PFSK-1 (cell line): ENCODE measurements around the gene NPAS2.

Source experiments
- FOXP2 ChIP-seq: optimal IDR thresholded peaks from 2 replicates; pipeline ENCODE3; 2011; ENCODE audit warnings: borderline replicate concordance, control low read depth, inconsistent platforms; ENCODE audit not compliant: insufficient read depth; ENCODE audit errors: extremely low read length, extremely low read depth
- POLR2AphosphoS5 ChIP-seq: IDR thresholded peaks from 2 replicates; pipeline ENCODE4 v1.6.1; 2012; ENCODE audit warnings: low read depth, mild to moderate bottlenecking, control low read depth, low read length, moderate library complexity
- SIN3A ChIP-seq: IDR thresholded peaks from 2 replicates; pipeline ENCODE4 v1.6.1; 2012; ENCODE audit warnings: mild to moderate bottlenecking, low read length, moderate library complexity, borderline replicate concordance; ENCODE audit not compliant: insufficient read depth
- TAF1 ChIP-seq: IDR thresholded peaks from 2 replicates; pipeline ENCODE4 v1.6.1; 2012; ENCODE audit warnings: low read length, control low read depth, borderline replicate concordance; ENCODE audit not compliant: insufficient read depth
- TF ChIP-seq, protein P1 (sequence below), 2 experiments: IDR thresholded peaks; 2 replicates each; pipeline versions ENCODE4 v1.6.1 to v1.8.0; 2011 to 2012; ENCODE audit warnings: low read depth in 2 of 2, low read length in 2 of 2, control low read depth in 1 of 2, inconsistent platforms in 1 of 2, mild to moderate bottlenecking in 1 of 2, moderate library complexity in 1 of 2; ENCODE audit not compliant: insufficient read depth in 1 of 2

The NPAS2 gene

GRCh38 chr2:100898035-100898665, 78.2 kb downstream of the NPAS2 start:
- no peak for TF ChIP-seq TAF1
- TF ChIP-seq SIN3A: no peak
- TF ChIP-seq, protein P1, sequence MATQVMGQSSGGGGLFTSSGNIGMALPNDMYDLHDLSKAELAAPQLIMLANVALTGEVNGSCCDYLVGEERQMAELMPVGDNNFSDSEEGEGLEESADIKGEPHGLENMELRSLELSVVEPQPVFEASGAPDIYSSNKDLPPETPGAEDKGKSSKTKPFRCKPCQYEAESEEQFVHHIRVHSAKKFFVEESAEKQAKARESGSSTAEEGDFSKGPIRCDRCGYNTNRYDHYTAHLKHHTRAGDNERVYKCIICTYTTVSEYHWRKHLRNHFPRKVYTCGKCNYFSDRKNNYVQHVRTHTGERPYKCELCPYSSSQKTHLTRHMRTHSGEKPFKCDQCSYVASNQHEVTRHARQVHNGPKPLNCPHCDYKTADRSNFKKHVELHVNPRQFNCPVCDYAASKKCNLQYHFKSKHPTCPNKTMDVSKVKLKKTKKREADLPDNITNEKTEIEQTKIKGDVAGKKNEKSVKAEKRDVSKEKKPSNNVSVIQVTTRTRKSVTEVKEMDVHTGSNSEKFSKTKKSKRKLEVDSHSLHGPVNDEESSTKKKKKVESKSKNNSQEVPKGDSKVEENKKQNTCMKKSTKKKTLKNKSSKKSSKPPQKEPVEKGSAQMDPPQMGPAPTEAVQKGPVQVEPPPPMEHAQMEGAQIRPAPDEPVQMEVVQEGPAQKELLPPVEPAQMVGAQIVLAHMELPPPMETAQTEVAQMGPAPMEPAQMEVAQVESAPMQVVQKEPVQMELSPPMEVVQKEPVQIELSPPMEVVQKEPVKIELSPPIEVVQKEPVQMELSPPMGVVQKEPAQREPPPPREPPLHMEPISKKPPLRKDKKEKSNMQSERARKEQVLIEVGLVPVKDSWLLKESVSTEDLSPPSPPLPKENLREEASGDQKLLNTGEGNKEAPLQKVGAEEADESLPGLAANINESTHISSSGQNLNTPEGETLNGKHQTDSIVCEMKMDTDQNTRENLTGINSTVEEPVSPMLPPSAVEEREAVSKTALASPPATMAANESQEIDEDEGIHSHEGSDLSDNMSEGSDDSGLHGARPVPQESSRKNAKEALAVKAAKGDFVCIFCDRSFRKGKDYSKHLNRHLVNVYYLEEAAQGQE (IDR thresholded peaks at IDR 0.05; ENCODE audit: insufficient read depth in 1 of 2, low read depth in 2 of 2, low read length in 2 of 2): no peak
- TF ChIP-seq POLR2AphosphoS5: no peak
- TF ChIP-seq FOXP2: no peak

DNA sequence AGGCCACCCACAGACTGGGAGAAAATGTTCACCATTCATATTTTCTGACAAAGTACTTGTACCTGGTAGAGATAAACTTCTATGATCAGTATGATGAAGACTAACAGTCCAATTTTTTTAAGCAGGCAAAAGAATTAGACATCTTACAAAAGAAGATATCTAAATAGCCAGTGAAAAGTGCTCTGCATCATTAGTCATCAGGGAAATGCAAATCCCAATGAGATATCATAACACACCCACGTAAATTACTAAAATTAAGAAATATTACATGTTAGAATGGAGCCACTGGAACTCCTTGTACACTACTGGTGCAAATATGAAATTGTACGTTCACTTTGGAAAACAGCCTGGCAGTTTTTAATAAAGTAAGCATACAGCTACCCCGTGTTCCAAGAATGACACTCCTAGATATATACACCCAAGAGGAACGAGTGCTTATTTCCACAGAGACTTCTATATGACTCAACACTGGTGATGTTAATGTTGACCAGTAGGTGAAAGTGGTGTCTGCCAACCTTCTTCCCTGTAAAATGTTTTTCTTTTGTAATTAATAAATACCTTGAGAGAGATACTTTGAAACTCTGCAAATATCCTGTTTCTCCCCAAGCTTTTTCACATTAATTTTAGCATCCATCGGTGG, 80.3 kb downstream of the NPAS2 start:
- TF ChIP-seq SIN3A: no peak
- TF ChIP-seq, protein P1 (IDR thresholded peaks at IDR 0.05; ENCODE audit: insufficient read depth in 1 of 2, low read depth in 2 of 2, low read length in 2 of 2): no peak
- TF ChIP-seq POLR2AphosphoS5: no peak
- no peak for TF ChIP-seq FOXP2

DNA sequence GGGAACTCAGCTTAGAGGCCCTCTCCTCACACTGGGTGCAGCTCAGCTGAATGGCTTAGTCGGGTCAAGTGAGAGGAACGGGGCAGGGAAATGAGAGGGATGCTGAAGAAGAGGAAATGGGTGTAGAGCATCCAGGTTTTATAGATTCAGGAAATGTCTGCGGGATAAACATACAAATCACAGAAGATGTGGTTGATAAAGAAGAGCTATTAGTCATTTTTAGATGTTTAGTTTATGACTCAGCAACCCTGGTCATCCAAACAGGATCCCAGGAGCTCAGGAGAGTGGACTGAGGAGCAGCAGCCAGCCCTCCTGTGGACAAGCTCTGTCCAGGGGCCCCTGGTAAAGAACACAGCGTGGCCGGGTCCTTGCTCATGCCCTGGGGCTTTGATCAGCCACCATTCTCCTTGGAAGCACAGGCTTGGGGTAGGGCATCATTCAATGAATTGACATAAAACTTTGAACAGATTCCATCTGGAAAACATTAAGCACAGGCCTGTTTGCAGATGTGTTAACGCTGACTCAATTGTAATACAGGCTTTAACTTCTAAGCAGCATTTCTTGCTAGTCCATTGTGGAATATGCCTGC, 83.0 kb downstream of the NPAS2 start:
- TF ChIP-seq TAF1: no peak
- TF ChIP-seq, protein P1 (IDR thresholded peaks at IDR 0.05; ENCODE audit: insufficient read depth in 1 of 2, low read depth in 2 of 2, low read length in 2 of 2): no peak; a peak in 1 of 4 replicates
- no peak for TF ChIP-seq FOXP2
- no peak for TF ChIP-seq POLR2AphosphoS5
- TF ChIP-seq SIN3A: no peak; the same call in 1 of the 2 replicates

GRCh38 chr2:100903534-100904258, 83.8 kb downstream of the NPAS2 start:
- no peak for TF ChIP-seq TAF1
- no peak for TF ChIP-seq SIN3A
- TF ChIP-seq, protein P1 (IDR thresholded peaks at IDR 0.05; ENCODE audit: insufficient read depth in 1 of 2, low read depth in 2 of 2, low read length in 2 of 2): no peak
- TF ChIP-seq FOXP2: no peak
- no peak for TF ChIP-seq POLR2AphosphoS5
